GM18511 (cell line): ENCODE measurements around the gene HNRNPH1.

ENCODE experiments used
- ATAC-seq: cut with Tn5 transposase; IDR thresholded peaks from one replicate; pipeline ENCODE4 v1.9.1; 2021; ENCODE audit warnings: mild to moderate bottlenecking, moderate library complexity; ENCODE audit not compliant: unreplicated experiment

HNRNPH1 gene

DNA sequence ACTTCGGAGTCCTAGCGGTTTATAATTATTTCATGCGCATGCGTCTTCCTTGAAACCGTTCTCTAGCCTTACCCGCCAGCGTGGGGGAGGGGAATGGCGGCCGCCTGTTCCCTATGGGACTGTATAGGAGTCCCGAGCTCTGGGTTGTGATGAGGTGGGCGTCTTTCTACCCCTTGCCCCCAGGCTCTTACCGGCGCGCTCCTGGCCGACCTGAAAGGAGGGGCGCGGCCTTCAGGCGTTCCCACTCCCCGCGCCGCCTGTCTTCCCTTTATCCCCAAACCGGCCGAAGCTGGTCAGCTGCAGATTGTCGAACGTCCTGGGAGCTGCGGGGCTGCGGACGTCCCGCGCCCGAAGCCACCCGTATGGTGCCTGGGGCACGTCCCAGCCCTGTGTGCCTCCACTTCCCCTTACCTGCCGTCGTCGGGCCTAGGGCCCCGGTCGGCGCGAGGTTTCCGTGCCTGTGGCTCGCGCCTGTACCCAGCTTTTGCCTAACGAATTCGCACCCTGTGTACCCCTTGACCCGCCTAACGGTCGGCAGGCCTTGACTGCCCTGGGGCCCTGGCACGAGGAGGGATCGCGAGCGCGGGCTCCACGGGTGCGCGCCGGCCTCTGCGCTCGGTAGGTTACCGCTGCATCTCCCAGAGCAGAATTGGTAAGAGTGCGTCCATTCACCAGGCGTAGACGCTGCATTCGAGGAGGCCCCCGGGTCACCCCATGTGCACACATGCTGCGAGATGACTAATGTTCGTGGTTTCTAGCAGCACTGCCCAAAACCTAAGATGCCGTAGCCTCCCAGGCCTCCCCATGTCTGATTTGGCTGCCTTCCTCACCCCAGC, 653 bp upstream of the HNRNPH1 start:
- peak; percentile 18 for ATAC-seq

DNA sequence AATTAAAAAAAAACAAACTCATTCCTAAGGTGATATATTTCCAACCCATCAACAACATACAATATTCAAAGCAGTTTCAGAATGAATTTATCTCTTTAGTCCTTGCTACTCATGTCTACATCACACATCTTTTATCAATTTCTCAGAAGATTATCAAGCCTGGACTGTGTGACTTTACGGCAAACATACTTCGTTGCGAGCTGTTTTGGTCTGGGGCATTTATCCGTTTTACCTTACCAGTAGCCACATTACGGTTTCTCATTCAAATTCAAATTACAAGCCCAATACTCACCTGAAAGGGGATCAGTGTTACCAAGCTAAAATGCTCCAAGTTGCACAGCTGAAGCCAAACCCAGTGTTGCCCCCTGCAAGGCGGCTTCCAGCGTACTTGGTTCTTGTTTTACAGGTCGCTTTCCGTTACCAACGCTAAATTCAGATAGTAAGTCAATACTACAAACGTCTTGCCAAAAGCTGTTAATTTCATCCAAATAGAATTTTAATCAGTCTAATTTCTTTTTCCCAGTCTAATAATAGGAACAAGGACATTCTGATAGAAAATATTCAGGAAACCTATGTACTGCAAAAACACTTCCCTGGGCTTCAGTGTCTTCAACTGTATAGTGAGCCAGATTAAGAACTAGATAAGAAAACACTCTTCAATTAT, 1.8 kb downstream of the HNRNPH1 start:
- no peak for ATAC-seq

DNA sequence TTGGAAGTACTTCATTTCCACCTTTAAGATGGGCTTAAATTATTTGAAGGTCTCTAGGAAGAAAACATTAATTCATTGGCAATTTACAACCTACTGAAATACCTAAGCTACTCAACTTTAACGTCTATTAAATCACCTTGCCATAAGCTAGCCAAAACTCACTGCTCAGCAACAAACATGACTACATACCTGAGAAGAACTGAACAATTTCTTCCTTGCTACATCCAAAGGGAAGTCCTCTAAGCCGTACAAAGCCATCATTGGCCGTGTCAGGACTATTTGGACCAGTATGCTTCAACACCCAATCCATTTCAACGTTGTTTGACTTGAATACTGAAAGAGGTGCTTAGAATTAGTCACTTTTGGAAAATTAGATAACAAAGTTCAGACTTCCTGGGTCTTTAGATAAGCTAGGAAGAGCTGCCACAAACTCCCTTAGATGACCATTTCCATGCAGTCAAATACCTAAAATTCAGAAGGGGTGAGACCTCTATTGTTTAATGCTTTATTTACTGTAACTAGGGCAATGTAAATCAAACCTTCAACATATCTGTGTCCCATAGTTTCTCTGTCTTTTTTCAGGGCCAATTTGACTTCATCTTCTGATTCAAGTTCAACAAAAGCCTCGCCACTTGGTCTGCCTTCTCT, 2.6 kb downstream of the HNRNPH1 start:
- ATAC-seq = no peak

DNA sequence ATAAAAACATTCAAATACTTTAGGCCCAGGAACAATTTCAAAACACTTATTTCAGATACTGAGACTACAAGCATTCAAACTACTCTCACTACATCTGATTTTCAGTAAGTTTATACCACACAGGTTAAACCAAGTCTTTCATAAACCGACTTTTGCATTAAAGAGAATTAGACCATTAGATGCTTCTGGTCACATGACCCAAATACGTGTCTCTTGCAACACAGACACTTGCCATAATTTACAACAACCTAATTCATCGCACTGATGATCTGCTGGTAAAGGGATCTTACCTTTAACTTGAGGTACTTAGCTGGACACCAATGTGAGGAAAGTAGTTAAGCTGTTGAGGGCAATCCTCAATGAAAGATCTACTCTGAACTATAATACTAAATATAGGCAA, 3.2 kb downstream of the HNRNPH1 start:
- no peak for ATAC-seq

DNA sequence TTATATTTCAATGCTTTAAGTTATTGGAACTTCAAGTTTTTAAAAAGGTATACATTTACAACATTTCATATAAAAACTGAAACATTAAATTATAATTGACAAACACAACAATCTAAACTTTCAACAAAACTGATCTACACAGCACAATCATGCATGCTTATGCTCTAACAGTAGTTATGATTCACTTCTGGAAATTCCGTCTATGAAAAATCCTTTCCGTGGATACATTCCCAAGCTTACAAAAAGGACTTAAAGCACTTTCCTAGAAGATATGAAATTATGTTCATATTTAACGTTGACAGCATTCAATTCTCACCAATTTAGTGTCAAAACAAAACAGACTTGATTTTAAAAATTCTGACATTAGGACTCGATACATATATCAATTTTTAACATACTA, 3.7 kb downstream of the HNRNPH1 start:
- no peak for ATAC-seq

DNA sequence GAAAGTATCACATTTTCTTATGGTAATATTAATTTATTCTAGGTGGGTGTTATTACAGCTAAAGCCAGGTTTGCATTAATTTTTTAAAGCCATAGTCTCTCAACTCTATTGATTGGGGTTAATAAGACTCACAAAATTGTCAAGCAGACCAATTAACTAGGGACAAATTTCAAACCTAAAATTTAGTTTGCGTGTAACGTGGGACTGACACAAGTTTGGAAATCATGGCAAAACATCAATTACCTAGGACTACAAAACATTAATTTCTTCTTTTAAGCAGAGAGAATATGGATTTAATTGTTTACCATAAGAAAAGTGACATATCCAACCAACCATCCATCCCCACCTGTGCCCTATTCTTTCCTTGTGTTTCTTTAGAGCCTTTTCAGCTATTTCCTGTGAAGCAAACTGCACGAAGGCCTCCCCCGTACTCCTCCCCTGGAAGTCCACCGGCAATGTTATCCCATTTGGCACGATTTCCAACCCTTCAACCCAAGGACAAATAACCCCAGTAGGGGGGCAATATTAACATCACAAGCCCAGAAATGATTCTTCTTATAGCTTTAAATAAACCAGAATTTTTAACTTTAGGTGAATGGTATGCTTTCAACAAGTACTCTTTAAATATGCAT, 4.4 kb downstream of the HNRNPH1 start:
- no peak for ATAC-seq

DNA sequence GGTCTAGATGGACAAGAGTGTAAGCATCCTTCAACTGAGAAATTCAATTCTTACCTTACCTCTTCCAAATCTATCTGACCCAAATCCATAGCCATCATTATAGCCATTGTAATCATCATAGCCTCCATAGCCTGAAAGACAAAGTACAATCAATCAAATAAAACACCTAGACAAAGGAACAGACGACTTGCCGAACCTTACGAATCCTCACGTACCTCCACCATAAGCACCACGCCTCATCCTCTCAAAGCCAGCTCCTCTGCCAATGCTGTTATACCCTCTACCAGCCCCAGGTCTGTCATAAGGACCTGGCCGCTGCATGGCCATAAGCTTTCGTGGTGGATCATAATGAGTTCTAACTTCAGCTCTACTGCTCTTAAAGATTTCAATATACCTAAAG, 5.5 kb downstream of the HNRNPH1 start:
- no peak for ATAC-seq

DNA sequence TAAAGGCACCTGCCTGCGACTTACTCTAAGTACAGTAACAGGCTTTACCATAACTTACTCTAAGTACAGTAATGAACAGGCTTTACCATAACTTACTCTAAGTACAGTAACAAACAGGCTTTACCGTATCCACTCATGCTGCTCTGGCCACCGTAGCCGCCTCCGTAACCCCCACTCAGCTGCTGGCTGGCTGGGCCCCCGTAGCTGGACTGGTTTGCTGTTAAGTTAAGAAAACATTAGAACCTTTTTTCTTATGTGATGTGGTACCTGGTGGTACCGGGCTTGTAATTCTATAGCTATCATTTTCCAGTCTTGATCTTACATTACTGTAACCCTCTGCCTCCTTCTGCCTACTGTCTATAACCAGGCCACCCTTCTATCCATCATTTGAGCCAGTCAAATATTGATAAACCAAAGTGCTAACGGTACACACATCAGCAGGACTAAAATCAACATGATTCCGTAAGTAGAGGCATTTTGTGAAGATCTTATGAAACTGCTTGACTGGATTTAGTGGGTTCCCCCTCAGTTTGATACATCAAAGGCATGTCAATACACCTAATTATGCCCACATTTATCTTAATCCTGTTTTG, 7.4 kb downstream of the HNRNPH1 start:
- no peak for ATAC-seq

DNA sequence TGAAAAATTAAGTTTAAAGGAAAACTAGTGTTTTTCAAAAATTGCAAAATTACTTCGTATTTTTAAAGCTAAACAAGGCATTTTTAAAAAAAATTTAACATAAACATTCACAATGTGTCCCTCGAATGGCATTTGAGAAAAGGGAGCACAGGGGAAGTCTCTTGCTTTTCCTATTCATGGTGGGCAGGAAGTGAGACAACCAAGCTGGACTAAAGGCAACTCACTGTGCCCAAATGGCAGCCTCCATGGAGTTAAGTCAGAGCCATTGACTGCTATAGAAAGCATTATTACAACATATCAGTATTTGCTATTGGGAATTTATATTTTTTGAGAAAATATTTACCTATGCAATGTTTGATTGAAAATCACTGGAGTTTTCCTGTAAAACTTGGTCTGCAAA, 8.3 kb downstream of the HNRNPH1 start:
- ATAC-seq = no peak

DNA sequence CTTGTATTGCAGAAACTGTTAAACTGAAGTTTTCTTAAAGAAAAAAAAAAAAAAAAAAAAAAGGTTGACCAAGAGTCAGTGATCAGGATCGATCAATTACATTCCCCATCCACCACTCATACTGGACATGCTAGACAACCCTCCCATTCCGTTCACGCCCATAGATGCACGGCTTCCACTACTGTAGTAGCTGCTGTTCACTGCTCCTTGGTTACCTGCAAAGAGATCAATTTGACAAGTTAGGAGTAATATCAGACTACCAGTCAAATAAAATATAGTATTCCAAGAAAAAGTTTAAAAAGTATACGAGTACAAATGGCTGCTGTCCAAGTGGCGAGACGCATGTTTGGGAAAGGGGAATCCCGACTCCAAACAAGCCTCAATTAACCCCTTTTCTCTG, 8.7 kb downstream of the HNRNPH1 start:
- ATAC-seq = no peak

DNA sequence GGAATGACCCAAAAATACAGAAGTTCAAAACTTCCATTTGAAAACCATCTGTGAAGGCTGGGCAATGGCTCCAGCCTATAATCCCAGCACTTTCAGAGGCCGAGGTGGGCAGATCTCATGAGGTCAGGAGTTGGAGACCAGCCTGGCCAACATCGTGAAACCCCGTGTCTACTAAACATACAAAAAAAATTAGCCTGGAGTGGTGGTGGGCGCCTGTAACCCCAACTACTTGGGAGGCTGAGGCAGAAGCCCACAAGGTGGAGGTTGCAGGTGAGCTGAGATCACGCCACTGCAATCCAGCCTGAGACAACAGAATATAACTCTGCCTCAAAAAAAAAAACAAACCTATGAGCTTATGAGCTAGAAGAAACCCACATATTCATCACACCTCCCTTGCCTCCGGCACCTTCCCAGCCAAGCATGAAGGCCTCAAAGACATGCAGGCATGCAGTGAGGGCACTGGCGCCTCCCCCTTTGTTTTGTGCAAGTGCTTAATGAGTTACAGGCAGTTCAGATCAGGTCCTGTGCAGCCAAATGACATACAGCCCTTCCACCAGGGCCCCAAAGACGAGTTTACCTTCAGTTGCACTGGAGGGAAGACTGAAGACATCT, 9.9 kb downstream of the HNRNPH1 start:
- no peak for ATAC-seq

DNA sequence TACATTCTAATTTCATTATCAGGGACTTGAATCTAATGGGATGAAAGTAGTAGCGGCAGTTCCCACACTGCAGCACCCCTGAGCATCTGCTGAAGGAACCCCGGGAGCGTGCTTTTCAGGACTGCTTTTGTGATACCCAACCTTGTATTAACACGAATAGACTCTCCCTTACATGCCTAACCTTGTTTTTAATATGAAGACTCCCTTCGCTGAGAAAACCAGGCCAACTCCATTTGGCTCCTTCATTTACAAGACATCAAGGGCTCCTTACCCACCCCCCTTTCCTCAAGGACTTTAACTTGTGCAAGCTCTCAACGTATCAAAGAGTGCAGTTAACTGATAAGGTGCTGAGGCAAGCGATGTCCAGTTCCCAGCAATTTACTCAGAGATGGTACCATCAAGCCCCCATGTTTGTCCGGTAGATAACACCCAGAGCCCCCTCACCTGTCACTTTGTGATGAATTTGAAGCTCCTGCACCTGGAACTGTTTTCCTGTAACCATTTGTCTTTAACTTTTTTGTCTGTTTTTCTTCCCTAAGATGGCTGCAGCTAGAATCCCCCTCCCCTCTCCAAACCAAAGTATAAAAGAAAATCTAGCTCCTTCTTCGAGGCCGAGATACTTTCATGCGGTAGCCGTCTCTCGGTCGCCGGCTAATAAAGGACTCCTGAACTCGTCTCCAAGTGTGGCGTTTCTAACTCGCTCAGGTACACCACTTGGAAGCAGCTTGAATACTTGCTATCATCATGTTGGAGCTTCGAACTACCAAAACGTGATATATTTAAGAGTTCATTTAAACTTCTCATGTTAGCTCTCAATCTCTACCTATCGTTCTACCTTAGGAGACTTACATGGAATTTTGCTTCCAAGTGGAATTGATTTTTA, 10.7 kb downstream of the HNRNPH1 start:
- no peak for ATAC-seq

DNA sequence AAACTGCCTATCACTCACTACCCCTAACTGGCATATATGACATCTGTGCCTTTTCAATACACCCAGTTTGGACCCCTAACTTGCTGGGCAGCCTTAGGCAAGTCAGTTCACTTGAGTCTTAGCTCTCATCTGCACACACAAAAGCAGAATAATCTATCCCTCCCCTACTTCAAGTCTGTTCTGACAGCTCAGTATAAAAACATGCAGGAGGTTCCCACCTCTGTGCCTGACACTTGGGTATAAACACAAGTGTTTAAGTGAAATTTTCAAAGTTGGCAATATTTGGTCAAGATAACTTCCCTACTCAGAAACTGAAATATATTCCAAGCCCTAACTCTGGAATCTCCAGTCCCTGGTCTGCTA, 12.6 kb downstream of the HNRNPH1 start:
- no peak for ATAC-seq

DNA sequence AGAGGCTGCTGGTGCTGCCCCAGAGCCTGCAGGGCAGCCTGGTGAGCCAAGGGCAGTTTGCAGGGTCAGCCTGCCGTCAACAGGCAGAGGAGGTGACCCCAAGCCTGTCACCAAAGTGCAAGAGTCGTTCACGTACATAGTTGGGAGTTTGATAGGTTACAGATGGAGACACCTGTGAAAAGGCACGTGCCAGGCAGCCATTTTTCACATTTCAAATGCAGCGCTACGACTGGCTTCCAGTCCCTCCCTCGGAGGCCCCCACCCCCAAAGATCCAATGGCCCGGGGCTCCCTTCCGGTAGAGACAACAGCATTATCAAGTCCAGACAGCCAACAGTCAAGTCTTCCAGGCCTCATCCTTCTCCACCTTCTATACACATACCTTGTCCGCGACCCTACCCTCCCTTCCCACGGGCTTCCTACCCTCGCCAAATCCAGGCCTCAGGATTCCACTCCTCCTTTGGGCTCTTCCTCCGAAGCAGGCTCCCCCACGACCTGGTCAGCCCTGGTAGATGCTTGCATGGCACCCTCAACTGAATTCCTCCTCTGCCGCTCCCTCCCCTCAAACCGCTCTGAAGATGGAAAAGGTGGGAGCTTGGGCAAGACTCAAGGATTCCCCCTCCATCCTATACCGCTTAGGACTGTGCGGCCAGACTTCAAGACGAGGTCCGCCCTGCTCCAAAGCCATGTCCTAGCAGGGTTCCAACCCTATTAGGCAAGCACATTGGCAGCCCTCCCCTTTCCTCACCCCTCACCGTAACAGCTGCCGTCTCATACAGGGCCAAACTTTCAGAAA, 13.2 kb downstream of the HNRNPH1 start:
- ATAC-seq = no peak

DNA sequence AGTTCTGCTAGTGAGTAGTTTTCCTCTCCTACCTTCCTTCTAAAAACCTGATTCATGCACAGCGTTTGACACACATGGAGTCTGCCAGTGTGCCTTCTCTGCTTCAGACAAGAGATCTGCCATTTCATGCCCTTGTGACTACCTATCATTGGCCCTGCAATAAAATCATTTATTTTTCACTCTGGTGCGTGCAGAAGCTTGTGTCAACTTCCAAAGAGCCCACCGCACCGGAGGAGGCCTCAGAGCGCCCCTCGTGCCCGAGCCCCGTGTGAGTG, 13.7 kb downstream of the HNRNPH1 start:
- no peak for ATAC-seq

DNA sequence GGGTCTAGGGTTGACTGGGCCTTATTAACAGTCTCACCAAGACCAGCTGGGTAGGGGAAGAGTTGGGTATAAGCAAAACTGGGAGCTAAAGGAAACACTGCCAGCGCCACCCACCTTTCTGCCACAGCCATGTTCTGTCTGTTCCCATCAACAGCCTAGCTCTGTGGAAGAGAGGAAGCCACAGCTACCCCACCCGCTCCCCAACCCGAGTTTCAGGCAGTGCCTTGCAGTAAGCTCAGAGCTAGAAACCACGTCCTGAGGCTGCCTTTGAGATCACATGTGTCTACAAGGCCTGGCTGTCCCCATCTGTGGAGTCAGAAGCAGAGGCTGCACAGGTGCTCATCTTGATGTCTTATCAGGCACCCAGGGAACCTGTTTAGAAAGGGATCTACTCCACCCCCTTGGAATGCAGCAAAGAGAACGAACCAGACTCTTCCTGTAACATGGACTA, 15.3 kb downstream of the HNRNPH1 start:
- ATAC-seq = no peak

DNA sequence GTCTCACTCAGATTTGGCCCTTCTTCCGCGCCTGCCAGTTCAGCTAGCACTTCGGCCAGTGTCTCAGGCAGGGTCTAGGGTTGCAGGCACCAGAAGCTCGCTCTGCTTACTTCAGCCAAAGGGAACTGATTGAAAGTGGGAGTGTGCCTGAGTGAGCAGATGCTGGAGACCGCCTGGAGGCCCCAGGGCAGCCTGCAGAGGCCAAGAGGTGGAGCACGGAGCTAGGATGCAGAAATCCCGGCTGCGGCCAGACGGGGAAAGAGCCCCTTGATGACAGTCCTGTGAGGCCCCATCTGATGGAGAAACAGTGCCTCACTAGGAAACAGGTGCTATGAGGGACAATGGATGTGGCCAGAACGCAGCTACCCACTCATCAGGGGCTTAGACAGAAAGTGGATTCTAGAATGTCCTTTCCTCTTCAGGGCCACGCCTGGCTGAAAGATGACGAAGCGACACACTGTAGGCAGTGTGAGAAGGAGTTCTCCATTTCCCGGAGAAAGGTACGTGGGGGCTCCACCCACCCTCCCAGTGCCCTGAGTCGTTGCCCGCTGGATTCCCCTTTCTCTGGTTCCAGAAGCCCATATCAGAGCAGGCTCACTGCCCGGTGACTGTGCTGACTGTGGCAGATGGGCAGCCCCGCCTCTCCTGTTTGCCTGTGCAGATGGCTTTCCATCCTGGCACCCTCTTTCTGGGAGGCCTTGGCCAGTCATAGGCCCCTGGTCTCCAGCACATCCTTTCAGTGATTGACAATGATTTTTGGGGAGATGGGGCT, 16.1 kb downstream of the HNRNPH1 start:
- no peak for ATAC-seq

DNA sequence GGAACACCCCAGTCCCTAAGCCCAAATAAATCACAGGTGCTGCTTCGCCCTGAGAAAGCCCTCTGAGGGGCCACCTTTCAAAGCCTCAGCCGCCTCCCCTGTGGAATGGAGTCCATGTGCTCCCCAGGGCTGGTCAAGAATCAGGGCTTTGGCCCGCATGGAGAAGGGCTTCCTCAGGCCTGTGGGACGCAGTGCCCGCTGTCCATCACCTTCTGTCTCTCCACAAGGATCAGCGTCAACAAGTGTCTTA, 16.6 kb downstream of the HNRNPH1 start:
- ATAC-seq = no peak
